GM12878 (cell line): ENCODE data around the gene PRAF2. TPM values are rescaled to one million over a fixed set of nuclear protein-coding genes. Genes with fewer than 3 reads are reported as not detected.

Source experiments
- ASH2L ChIP-seq: fragments of 300-600, 200-600 bp; sonication (generic); IDR thresholded peaks from 2 replicates; pipeline ENCODE4 v1.6.1; 2017; ENCODE audit warnings: low read depth, mild to moderate bottlenecking, borderline replicate concordance
- BMI1 ChIP-seq: fragments of 450-650 bp; IDR thresholded peaks from 2 replicates; pipeline ENCODE4 v1.6.1; 2016; ENCODE audit warnings: mild to moderate bottlenecking, moderate library complexity, borderline replicate concordance
- CBFB ChIP-seq: IDR thresholded peaks from 2 replicates; pipeline ENCODE4 v1.6.1; 2016; ENCODE audit warnings: antibody characterized with exemption, low read depth
- CREM ChIP-seq: IDR thresholded peaks from 2 replicates; pipeline ENCODE4 v1.6.1; 2014; ENCODE audit warnings: antibody characterized with exemption, low read depth
- E4F1 ChIP-seq: fragments of 450-650 bp; IDR thresholded peaks from 2 replicates; pipeline ENCODE4 v1.6.1; 2018; ENCODE audit warnings: borderline replicate concordance, mild to moderate bottlenecking; ENCODE audit not compliant: partially characterized antibody
- EP300 ChIP-seq, 2 experiments: fragments of 150-350 bp in 1 of 2; IDR thresholded peaks; 2 replicates each; pipeline ENCODE4 v1.6.1; 2011 to 2012; ENCODE audit warnings: low read depth in 2 of 2, low read length in 2 of 2, borderline replicate concordance in 1 of 2, improper control_type of control experiment in 1 of 2, inconsistent platforms in 1 of 2; ENCODE audit not compliant: control insufficient read depth in 1 of 2
- ESRRA ChIP-seq: IDR thresholded peaks from 2 replicates; pipeline ENCODE4 v1.6.1; 2012; ENCODE audit warnings: mild to moderate bottlenecking, low read length, improper control_type of control experiment
- ETV6 ChIP-seq, 2 experiments: fragments of 450-650 bp in 1 of 2; IDR thresholded peaks in 1 of 2; conservative IDR thresholded peaks in 1 of 2; 2 replicates each; pipeline ENCODE4 v1.6.1; 2014; ENCODE audit warnings: antibody characterized with exemption in 1 of 2, borderline replicate concordance in 1 of 2, low read depth in 1 of 2, mild to moderate bottlenecking in 1 of 2, moderate library complexity in 1 of 2
- HDAC2 ChIP-seq: fragments of 200-600 bp; sonication (generic); IDR thresholded peaks from 2 replicates; pipeline ENCODE4 v1.6.1; 2017
- IRF4 ChIP-seq: IDR thresholded peaks from 2 replicates; pipeline ENCODE4 v1.6.1; 2011; ENCODE audit warnings: low read depth, low read length
- JUNB ChIP-seq: IDR thresholded peaks from 2 replicates; pipeline ENCODE4 v1.6.1; 2016; ENCODE audit warnings: antibody characterized with exemption, mild to moderate bottlenecking
- NBN ChIP-seq: fragments of 450-650 bp; IDR thresholded peaks from 2 replicates; pipeline ENCODE4 v1.6.1; 2016
- NFIC ChIP-seq: IDR thresholded peaks from 2 replicates; pipeline ENCODE4 v1.6.1; 2012; ENCODE audit warnings: low read depth, mild to moderate bottlenecking, inconsistent platforms, low read length, moderate library complexity
- PBX3 ChIP-seq: IDR thresholded peaks from 2 replicates; pipeline ENCODE4 v1.6.1; 2011; ENCODE audit warnings: mild to moderate bottlenecking, low read depth, low read length, moderate library complexity; ENCODE audit not compliant: insufficient replicate concordance
- RBBP5 ChIP-seq: fragments of 200-600 bp; sonication (generic); conservative IDR thresholded peaks from 2 replicates; pipeline ENCODE4 v1.6.1; 2016
- SP1 ChIP-seq: IDR thresholded peaks from one replicate; pipeline ENCODE4 v1.6.1; 2011; ENCODE audit warnings: low read depth, low read length
- ZSCAN29 ChIP-seq: fragments of 450-650 bp; IDR thresholded peaks from 2 replicates; pipeline ENCODE4 v1.6.1; 2017; ENCODE audit warnings: mild to moderate bottlenecking, moderate library complexity
- polyA plus RNA-seq, 11 experiments: library from polyadenylated mRNA; depleted of rRNA in 4 of 11; unstranded in 6 of 11; stranded (reverse) in 5 of 11; fragments of >200 nt; fragmentation: Nextera tagmentation in 4 of 11; fragmentation: Illumina TruSeq in 1 of 11; extraction: Ambion mirVana in 4 of 11; extraction: Trizol in 1 of 11; gene quantifications; 1 replicate in 1 of 11; 2 replicates in 10 of 11; pipeline versions ENCODE4 v1.2.1 to v1.2.3, GENCODE V29; 2011 to 2016; ENCODE audit warnings: inconsistent platforms in 2 of 11, missing spikeins in 2 of 11, low read depth in 1 of 11
- total RNA-seq, 4 experiments: library from RNA; depleted of rRNA in 3 of 4; stranded (reverse); fragments of >200 nt in 3 of 4; fragmentation: Illumina TruSeq in 1 of 4; extraction: Trizol in 1 of 4; gene quantifications; 2 replicates each; pipeline versions ENCODE4 v1.2.1 to v1.2.3, GENCODE V29; 2013 to 2021
- TF ChIP-seq, protein P1 (sequence below): IDR thresholded peaks from 2 replicates; pipeline ENCODE4 v1.6.1; 2011; ENCODE audit warnings: low read depth, low read length, improper control_type of control experiment, borderline replicate concordance
- TF ChIP-seq, protein P2 (sequence below): IDR thresholded peaks from 2 replicates; pipeline ENCODE4 v1.6.1; 2012; ENCODE audit warnings: low read depth, low read length, improper control_type of control experiment
- TF ChIP-seq, protein P3 (sequence below): fragments of 450-650 bp; IDR thresholded peaks from 2 replicates; pipeline ENCODE4 v1.6.1; 2017; ENCODE audit warnings: antibody characterized with exemption, mild to moderate bottlenecking, moderate library complexity

PRAF2 gene
- total and polyA plus RNA-seq, 10 of the 15 experiments (the other 5 are each of a cell fraction or from before 2014, with no cell fraction given), result 0.80 to 16.7 (median 7.0) TPM

DNA sequence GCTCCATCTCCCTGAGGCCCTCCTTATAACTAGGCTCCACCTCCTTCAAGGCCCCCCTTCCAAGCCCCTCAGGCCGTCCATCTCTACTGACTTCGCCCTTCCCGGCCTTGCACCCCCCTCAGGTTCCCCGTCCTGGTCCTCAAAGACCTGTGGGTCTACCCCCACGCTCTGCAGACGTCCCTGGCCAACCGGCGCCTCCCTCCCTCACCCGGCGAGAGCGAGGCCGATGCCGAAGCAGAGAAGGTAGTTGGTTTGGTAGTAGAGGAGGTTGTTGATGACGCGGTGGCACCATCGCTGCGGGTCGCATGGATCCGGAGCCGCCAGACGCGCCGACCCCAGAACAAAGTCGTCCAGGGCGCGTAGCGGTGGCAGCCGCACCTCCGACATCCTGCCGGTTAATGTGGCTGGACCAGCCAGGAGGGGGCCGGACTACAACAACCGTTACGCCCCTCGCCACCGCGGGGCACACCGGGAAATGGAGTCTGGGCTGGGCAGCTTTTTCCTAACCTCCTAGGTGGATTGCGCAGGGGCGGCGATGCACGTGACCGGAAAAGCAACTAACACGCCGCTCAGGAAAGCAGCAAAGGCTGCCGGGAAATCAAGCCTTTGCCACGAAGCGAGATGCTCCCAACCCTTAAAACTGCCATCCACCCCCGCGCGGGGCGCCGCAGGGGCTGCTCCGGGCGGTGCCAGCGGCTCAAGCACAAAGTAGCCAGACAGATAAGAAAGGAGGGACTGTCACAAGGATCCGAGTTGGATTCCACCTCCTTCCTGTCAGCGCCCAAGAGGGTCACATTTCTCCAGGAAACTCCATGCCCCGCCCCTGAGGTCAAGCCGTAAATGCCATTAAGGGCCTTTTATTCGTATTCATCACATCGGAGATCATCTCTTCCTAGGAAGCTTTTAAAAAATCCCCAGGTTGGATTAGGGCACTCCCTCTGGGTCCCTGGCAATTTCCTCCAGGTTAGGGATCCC, at the start of gene PRAF2 (continued):
- no peak for TF ChIP-seq NBN
- TF ChIP-seq PBX3, result no peak
- TF ChIP-seq SP1, result no peak
- TF ChIP-seq IRF4, result no peak
- TF ChIP-seq EP300 (IDR thresholded peaks at IDR 0.05; ENCODE audit: borderline replicate concordance in 1 of 2, control insufficient read depth in 1 of 2, low read depth in 2 of 2, low read length in 2 of 2), result no peak
- no peak for TF ChIP-seq ASH2L
- no peak for TF ChIP-seq E4F1
- TF ChIP-seq BMI1, result no peak
- no peak for TF ChIP-seq ZSCAN29
- TF ChIP-seq JUNB, result no peak
- peak; percentile 76; the same call in 1 of the 2 replicates for TF ChIP-seq CREM
- TF ChIP-seq, protein P1, sequence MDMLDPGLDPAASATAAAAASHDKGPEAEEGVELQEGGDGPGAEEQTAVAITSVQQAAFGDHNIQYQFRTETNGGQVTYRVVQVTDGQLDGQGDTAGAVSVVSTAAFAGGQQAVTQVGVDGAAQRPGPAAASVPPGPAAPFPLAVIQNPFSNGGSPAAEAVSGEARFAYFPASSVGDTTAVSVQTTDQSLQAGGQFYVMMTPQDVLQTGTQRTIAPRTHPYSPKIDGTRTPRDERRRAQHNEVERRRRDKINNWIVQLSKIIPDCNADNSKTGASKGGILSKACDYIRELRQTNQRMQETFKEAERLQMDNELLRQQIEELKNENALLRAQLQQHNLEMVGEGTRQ, result no peak; the same call in 1 of the 2 replicates
- TF ChIP-seq ESRRA, result no peak
- TF ChIP-seq ETV6 (conservative IDR thresholded peaks at IDR 0.05 in 1 of 2, IDR thresholded peaks at IDR 0.05 in 1 of 2; ENCODE audit: borderline replicate concordance in 1 of 2, low read depth in 1 of 2), result no peak
- no peak for TF ChIP-seq RBBP5
- TF ChIP-seq, protein P2, sequence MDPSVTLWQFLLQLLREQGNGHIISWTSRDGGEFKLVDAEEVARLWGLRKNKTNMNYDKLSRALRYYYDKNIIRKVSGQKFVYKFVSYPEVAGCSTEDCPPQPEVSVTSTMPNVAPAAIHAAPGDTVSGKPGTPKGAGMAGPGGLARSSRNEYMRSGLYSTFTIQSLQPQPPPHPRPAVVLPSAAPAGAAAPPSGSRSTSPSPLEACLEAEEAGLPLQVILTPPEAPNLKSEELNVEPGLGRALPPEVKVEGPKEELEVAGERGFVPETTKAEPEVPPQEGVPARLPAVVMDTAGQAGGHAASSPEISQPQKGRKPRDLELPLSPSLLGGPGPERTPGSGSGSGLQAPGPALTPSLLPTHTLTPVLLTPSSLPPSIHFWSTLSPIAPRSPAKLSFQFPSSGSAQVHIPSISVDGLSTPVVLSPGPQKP, result no peak
- no peak for TF ChIP-seq CBFB
- TF ChIP-seq HDAC2, result no peak
- no peak for TF ChIP-seq NFIC
- TF ChIP-seq, protein P3, sequence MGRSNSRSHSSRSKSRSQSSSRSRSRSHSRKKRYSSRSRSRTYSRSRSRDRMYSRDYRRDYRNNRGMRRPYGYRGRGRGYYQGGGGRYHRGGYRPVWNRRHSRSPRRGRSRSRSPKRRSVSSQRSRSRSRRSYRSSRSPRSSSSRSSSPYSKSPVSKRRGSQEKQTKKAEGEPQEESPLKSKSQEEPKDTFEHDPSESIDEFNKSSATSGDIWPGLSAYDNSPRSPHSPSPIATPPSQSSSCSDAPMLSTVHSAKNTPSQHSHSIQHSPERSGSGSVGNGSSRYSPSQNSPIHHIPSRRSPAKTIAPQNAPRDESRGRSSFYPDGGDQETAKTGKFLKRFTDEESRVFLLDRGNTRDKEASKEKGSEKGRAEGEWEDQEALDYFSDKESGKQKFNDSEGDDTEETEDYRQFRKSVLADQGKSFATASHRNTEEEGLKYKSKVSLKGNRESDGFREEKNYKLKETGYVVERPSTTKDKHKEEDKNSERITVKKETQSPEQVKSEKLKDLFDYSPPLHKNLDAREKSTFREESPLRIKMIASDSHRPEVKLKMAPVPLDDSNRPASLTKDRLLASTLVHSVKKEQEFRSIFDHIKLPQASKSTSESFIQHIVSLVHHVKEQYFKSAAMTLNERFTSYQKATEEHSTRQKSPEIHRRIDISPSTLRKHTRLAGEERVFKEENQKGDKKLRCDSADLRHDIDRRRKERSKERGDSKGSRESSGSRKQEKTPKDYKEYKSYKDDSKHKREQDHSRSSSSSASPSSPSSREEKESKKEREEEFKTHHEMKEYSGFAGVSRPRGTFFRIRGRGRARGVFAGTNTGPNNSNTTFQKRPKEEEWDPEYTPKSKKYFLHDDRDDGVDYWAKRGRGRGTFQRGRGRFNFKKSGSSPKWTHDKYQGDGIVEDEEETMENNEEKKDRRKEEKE, result no peak
